ENCODE measurements around the gene HABP4.

The HABP4 gene

GRCh38 chr9:96447406-96447805 lies 2.6 kb upstream of the HABP4 start:
- Mint-ChIP-seq H3K27me3 (ENCODE audit: low read depth) (peaks cover 15% of the 10 kb centered on the region), H3K4me3 (no peak overlapping the region), H3K36me3 (ENCODE audit: low read depth) (no peaks in the 10 kb centered on the region), H3K9me3 (no peaks in the 10 kb centered on the region), H3K27ac (no peak overlapping the region), H3K4me1 (ENCODE audit: low read depth) (peaks cover 15% of the 10 kb centered on the region)
- DNase-seq (ENCODE audit: low spot score): no peak

GRCh38 chr9:96448546-96449170 lies 1.3 kb upstream of the HABP4 start:
- Mint-ChIP-seq H3K4me1 (ENCODE audit: low read depth) (peaks cover 18% of the 10 kb centered on the region), H3K4me3 (no peak overlapping the region), H3K36me3 (ENCODE audit: low read depth) (no peaks in the 10 kb centered on the region), H3K27me3 (ENCODE audit: low read depth) (peaks cover 15% of the 10 kb centered on the region), H3K27ac (no peak overlapping the region), H3K9me3 (no peaks in the 10 kb centered on the region)
- no peak for DNase-seq (ENCODE audit: low spot score)

GRCh38 chr9:96449523-96449844 lies 485 bp upstream of the HABP4 start:
- Mint-ChIP-seq H3K4me1 (ENCODE audit: low read depth) (peaks cover 18% of the 10 kb centered on the region), H3K9me3 (no peaks in the 10 kb centered on the region), H3K27me3 (ENCODE audit: low read depth) (peaks cover 15% of the 10 kb centered on the region), H3K27ac (no peak overlapping the region), H3K4me3 (peak overlapping the region; percentile 72), H3K36me3 (ENCODE audit: low read depth) (no peaks in the 10 kb centered on the region)
- no peak for DNase-seq (ENCODE audit: low spot score)

GRCh38 chr9:96450613-96451528 lies 902 bp downstream of the HABP4 start:
- Mint-ChIP-seq H3K36me3 (ENCODE audit: low read depth) (no peaks in the 10 kb centered on the region), H3K4me1 (ENCODE audit: low read depth) (peaks cover 18% of the 10 kb centered on the region), H3K27ac (peak overlapping the region; percentile 79), H3K4me3 (peak overlapping the region; percentile 84), H3K27me3 (ENCODE audit: low read depth) (peaks cover 15% of the 10 kb centered on the region), H3K9me3 (no peaks in the 10 kb centered on the region)
- DNase-seq (ENCODE audit: low spot score): peak; percentile 18

GRCh38 chr9:96453625-96454024 lies 3.7 kb downstream of the HABP4 start:
- Mint-ChIP-seq H3K4me1 (ENCODE audit: low read depth) (peaks cover 13% of the 10 kb centered on the region), H3K27ac (no peak overlapping the region), H3K4me3 (no peak overlapping the region), H3K9me3 (no peaks in the 10 kb centered on the region), H3K36me3 (ENCODE audit: low read depth) (peaks cover 4% of the 10 kb centered on the region), H3K27me3 (ENCODE audit: low read depth) (peaks cover 8% of the 10 kb centered on the region)
- DNase-seq (ENCODE audit: low spot score): no peak

- Mint-ChIP-seq H3K9me3 (no peaks in the 10 kb centered on the region), H3K27me3 (ENCODE audit: low read depth) (no peaks in the 10 kb centered on the region), H3K4me3 (no peak overlapping the region), H3K4me1 (ENCODE audit: low read depth) (peaks cover 4% of the 10 kb centered on the region), H3K36me3 (ENCODE audit: low read depth) (peaks cover 10% of the 10 kb centered on the region), H3K27ac (no peak overlapping the region)
- no peak for DNase-seq (ENCODE audit: low spot score)
Observed at GRCh38 chr9:96457266-96457665, 7.3 kb downstream of the HABP4 start.

GRCh38 chr9:96458226-96458625 lies 8.3 kb downstream of the HABP4 start:
- H3K27me3 Mint-ChIP-seq (ENCODE audit: low read depth): no peaks in the 10 kb centered on the region
- DNase-seq (ENCODE audit: low spot score): no peak
- no peaks in the 10 kb centered on the region for H3K4me1 Mint-ChIP-seq (ENCODE audit: low read depth)
- H3K36me3 Mint-ChIP-seq (ENCODE audit: low read depth): peaks cover 10% of the 10 kb centered on the region
- H3K4me3 Mint-ChIP-seq: no peak overlapping the region
- H3K9me3 Mint-ChIP-seq: no peaks in the 10 kb centered on the region
- peak overlapping the region; percentile 32 for H3K27ac Mint-ChIP-seq

GRCh38 chr9:96459268-96460007 lies 9.5 kb downstream of the HABP4 start:
- Mint-ChIP-seq H3K4me1 (ENCODE audit: low read depth) (no peaks in the 10 kb centered on the region), H3K27ac (no peak overlapping the region), H3K4me3 (no peak overlapping the region), H3K9me3 (no peaks in the 10 kb centered on the region), H3K27me3 (ENCODE audit: low read depth) (no peaks in the 10 kb centered on the region), H3K36me3 (ENCODE audit: low read depth) (peaks cover 10% of the 10 kb centered on the region)
- no peak for DNase-seq (ENCODE audit: low spot score)

GRCh38 chr9:96460470-96460869 lies 10.5 kb downstream of the HABP4 start:
- no peak overlapping the region for H3K27ac Mint-ChIP-seq
- H3K36me3 Mint-ChIP-seq (ENCODE audit: low read depth): peaks cover 10% of the 10 kb centered on the region
- H3K4me1 Mint-ChIP-seq (ENCODE audit: low read depth): no peaks in the 10 kb centered on the region
- H3K27me3 Mint-ChIP-seq (ENCODE audit: low read depth): no peaks in the 10 kb centered on the region
- no peaks in the 10 kb centered on the region for H3K9me3 Mint-ChIP-seq
- H3K4me3 Mint-ChIP-seq: no peak overlapping the region
- DNase-seq (ENCODE audit: low spot score): no peak

GRCh38 chr9:96460882-96461281 lies 10.9 kb downstream of the HABP4 start:
- Mint-ChIP-seq H3K4me3 (no peak overlapping the region), H3K9me3 (no peaks in the 10 kb centered on the region), H3K4me1 (ENCODE audit: low read depth) (no peaks in the 10 kb centered on the region), H3K27ac (no peak overlapping the region), H3K36me3 (ENCODE audit: low read depth) (peaks cover 10% of the 10 kb centered on the region), H3K27me3 (ENCODE audit: low read depth) (no peaks in the 10 kb centered on the region)
- no peak for DNase-seq (ENCODE audit: low spot score)

- H3K27me3 Mint-ChIP-seq (ENCODE audit: low read depth): no peaks in the 10 kb centered on the region
- no peaks in the 10 kb centered on the region for H3K9me3 Mint-ChIP-seq
- no peak overlapping the region for H3K4me3 Mint-ChIP-seq
- DNase-seq (ENCODE audit: low spot score): no peak
- peaks cover 10% of the 10 kb centered on the region for H3K36me3 Mint-ChIP-seq (ENCODE audit: low read depth)
- H3K4me1 Mint-ChIP-seq (ENCODE audit: low read depth): no peaks in the 10 kb centered on the region
- no peak overlapping the region for H3K27ac Mint-ChIP-seq
Observed at GRCh38 chr9:96461336-96461735, 11.4 kb downstream of the HABP4 start.

- Mint-ChIP-seq H3K4me1 (ENCODE audit: low read depth) (no peaks in the 10 kb centered on the region), H3K4me3 (no peak overlapping the region), H3K9me3 (no peaks in the 10 kb centered on the region), H3K27me3 (ENCODE audit: low read depth) (no peaks in the 10 kb centered on the region), H3K27ac (no peak overlapping the region), H3K36me3 (ENCODE audit: low read depth) (peaks cover 10% of the 10 kb centered on the region)
- DNase-seq (ENCODE audit: low spot score): no peak
Observed at GRCh38 chr9:96462541-96462940, 12.6 kb downstream of the HABP4 start.

- Mint-ChIP-seq H3K9me3 (no peaks in the 10 kb centered on the region), H3K4me3 (no peak overlapping the region), H3K27me3 (ENCODE audit: low read depth) (no peaks in the 10 kb centered on the region), H3K36me3 (ENCODE audit: low read depth) (no peaks in the 10 kb centered on the region), H3K27ac (no peak overlapping the region), H3K4me1 (ENCODE audit: low read depth) (no peaks in the 10 kb centered on the region)
- DNase-seq (ENCODE audit: low spot score): no peak
Observed at GRCh38 chr9:96464426-96464825, 14.5 kb downstream of the HABP4 start.

GRCh38 chr9:96467784-96468183 lies 17.8 kb downstream of the HABP4 start:
- Mint-ChIP-seq H3K36me3 (ENCODE audit: low read depth) (peaks cover 4% of the 10 kb centered on the region), H3K4me1 (ENCODE audit: low read depth) (no peaks in the 10 kb centered on the region), H3K4me3 (no peak overlapping the region), H3K9me3 (no peaks in the 10 kb centered on the region), H3K27me3 (ENCODE audit: low read depth) (no peaks in the 10 kb centered on the region), H3K27ac (no peak overlapping the region)
- no peak for DNase-seq (ENCODE audit: low spot score)
